GM08714 (cell line): ENCODE results near the gene PIK3CD.

Experiments
- H3K4me3 ChIP-seq: fragments of 200-500 bp; sonication (Bioruptor generic); 2 replicates; pipeline ENCODE4 v1.5.1; 2014; ENCODE audit warnings: mild to moderate bottlenecking, low read length, inconsistent platforms
- ZNF274 ChIP-seq: IDR thresholded peaks from 2 replicates; pipeline ENCODE4 v1.6.1; 2012; ENCODE audit warnings: mild to moderate bottlenecking, low read depth, low read length

Gene PIK3CD

GRCh38 chr1:9684801-9685200 is 33.3 kb downstream of the PIK3CD start:
- H3K4me3 ChIP-seq: no peak overlapping the region

GRCh38 chr1:9687120-9687873 is 35.8 kb downstream of the PIK3CD start:
- H3K4me3 ChIP-seq: peak overlapping the region; percentile 58

More at GRCh38 chr1:9684801-9685200, 33.3 kb downstream of the PIK3CD start:
- TF ChIP-seq ZNF274: no peak

GRCh38 chr1:9687874-9688582 is 36.5 kb downstream of the PIK3CD start:
- peak overlapping the region; percentile 58; the same call in 1 of the 2 replicates for H3K4me3 ChIP-seq
- no peak for TF ChIP-seq ZNF274

More at GRCh38 chr1:9687120-9687873, 35.8 kb downstream of the PIK3CD start:
- no peak for TF ChIP-seq ZNF274

- no peak for TF ChIP-seq ZNF274
- peak overlapping the region; percentile 58; the same call in 1 of the 2 replicates for H3K4me3 ChIP-seq
Measured at GRCh38 chr1:9688599-9688998, 37.1 kb downstream of the PIK3CD start.

- TF ChIP-seq ZNF274: no peak
- H3K4me3 ChIP-seq: peak overlapping the region; percentile 58; the same call in 1 of the 2 replicates
Measured at GRCh38 chr1:9689011-9689706, 37.6 kb downstream of the PIK3CD start.

- no peak overlapping the region; the same call in 1 of the 2 replicates for H3K4me3 ChIP-seq
- no peak for TF ChIP-seq ZNF274
Measured at GRCh38 chr1:9689971-9690381, 38.4 kb downstream of the PIK3CD start.

GRCh38 chr1:9690440-9691107 is 39.0 kb downstream of the PIK3CD start:
- no peak overlapping the region for H3K4me3 ChIP-seq
- TF ChIP-seq ZNF274: no peak

- H3K4me3 ChIP-seq: no peak overlapping the region
- no peak for TF ChIP-seq ZNF274
Measured at GRCh38 chr1:9691108-9691445, 39.5 kb downstream of the PIK3CD start.

- no peak for TF ChIP-seq ZNF274
Measured at GRCh38 chr1:9691691-9692090, 40.2 kb downstream of the PIK3CD start.

GRCh38 chr1:9696793-9697192 is 45.3 kb downstream of the PIK3CD start:
- no peak overlapping the region for H3K4me3 ChIP-seq
- TF ChIP-seq ZNF274: no peak

More at GRCh38 chr1:9691691-9692090, 40.2 kb downstream of the PIK3CD start:
- no peak overlapping the region for H3K4me3 ChIP-seq

- H3K4me3 ChIP-seq: no peak overlapping the region
- TF ChIP-seq ZNF274: no peak
Measured at GRCh38 chr1:9699361-9699760, 47.8 kb downstream of the PIK3CD start.

- H3K4me3 ChIP-seq: no peak overlapping the region
- no peak for TF ChIP-seq ZNF274
Measured at GRCh38 chr1:9700340-9700739, 48.8 kb downstream of the PIK3CD start.

GRCh38 chr1:9701665-9702064 is 50.1 kb downstream of the PIK3CD start:
- no peak for TF ChIP-seq ZNF274
- H3K4me3 ChIP-seq: no peak overlapping the region

- H3K4me3 ChIP-seq: no peak overlapping the region
- no peak for TF ChIP-seq ZNF274
Measured at GRCh38 chr1:9703165-9703509, 51.6 kb downstream of the PIK3CD start.
